NCI-H1417 treated with DMSO at 0.1 percent for 48 hours (cell line): Measurements from ENCODE around the gene INF2.
"Not testable (repeated sequence)": the region's sequence is repeated elsewhere in the genome, so short reads cannot be mapped to it uniquely, and the experiment has no call there.

ENCODE experiments used
- DNase-seq: peaks from one replicate; lab custom pipeline; 2025; lab: John Stamatoyannopoulos, UW

Gene INF2

GRCh38 chr14:104734991-104735779, 45.8 kb downstream of the INF2 start:
- no peak for DNase-seq

GRCh38 chr14:104735830-104736642, 46.6 kb downstream of the INF2 start:
- no peak for DNase-seq

GRCh38 chr14:104738375-104739019, 49.1 kb downstream of the INF2 start:
- DNase-seq, result no peak

- no peak for DNase-seq
Observed at GRCh38 chr14:104739026-104739425, 49.6 kb downstream of the INF2 start.

GRCh38 chr14:104739546-104740516, 50.4 kb downstream of the INF2 start:
- no peak for DNase-seq

GRCh38 chr14:104741108-104741802, 51.8 kb downstream of the INF2 start:
- no peak for DNase-seq

GRCh38 chr14:104741803-104742251, 52.4 kb downstream of the INF2 start:
- no peak for DNase-seq

GRCh38 chr14:104742586-104743455, 53.4 kb downstream of the INF2 start:
- no peak for DNase-seq

GRCh38 chr14:104743461-104744380, 54.3 kb downstream of the INF2 start:
- no peak for DNase-seq

- no peak for DNase-seq
Observed at GRCh38 chr14:104744484-104744883, 55.1 kb downstream of the INF2 start.

- DNase-seq, result no peak
Observed at GRCh38 chr14:104745431-104745830, 56.0 kb downstream of the INF2 start.

- no peak for DNase-seq
Observed at GRCh38 chr14:104746071-104746545, 56.7 kb downstream of the INF2 start.

- DNase-seq, result peak; percentile 7
Observed at GRCh38 chr14:104746934-104747481, 57.6 kb downstream of the INF2 start.

GRCh38 chr14:104747876-104748275, 58.5 kb downstream of the INF2 start:
- DNase-seq, result no peak

GRCh38 chr14:104749111-104749649, 59.8 kb downstream of the INF2 start:
- no peak for DNase-seq

GRCh38 chr14:104750056-104750752, 60.8 kb downstream of the INF2 start:
- no peak for DNase-seq

GRCh38 chr14:104750753-104751057, 61.3 kb downstream of the INF2 start:
- DNase-seq, result not testable (repeated sequence)
